HepG2 (cell line): ENCODE results near the gene XXYLT1. TPM values are rescaled to one million over a fixed set of nuclear protein-coding genes. Genes with fewer than 3 reads are reported as not detected.

Experiments used
- AGO1 ChIP-seq: fragments of 200-400 bp; formaldehyde crosslinking; IDR thresholded peaks from 2 replicates; pipeline ENCODE4 v1.6.1; 2017; ENCODE audit warnings: mild to moderate bottlenecking, low read depth, low read length, moderate library complexity; ENCODE audit not compliant: poor library complexity, severe bottlenecking
- DPF2 ChIP-seq: sonication (generic); formaldehyde crosslinking; IDR thresholded peaks from 2 replicates; pipeline ENCODE4 v1.4.0; 2020; ENCODE audit warnings: mild to moderate bottlenecking, low read depth, missing genetic modification reagents, borderline replicate concordance
- EZH2 ChIP-seq: conservative IDR thresholded peaks from 2 replicates; pipeline ENCODE4 v1.6.1; 2012; ENCODE audit warnings: mild to moderate bottlenecking, low read depth, low read length, moderate library complexity
- FOXA1 ChIP-seq, 2 experiments: fragments of 450-650 bp in 1 of 2; sonication (generic) in 1 of 2; formaldehyde crosslinking in 1 of 2; IDR thresholded peaks; 2 replicates each; pipeline versions ENCODE4 v1.4.0 to v1.6.1; 2016 to 2020; ENCODE audit warnings: missing genetic modification reagents in 1 of 2
- HDAC2 ChIP-seq: sonication (generic); formaldehyde crosslinking; IDR thresholded peaks from 2 replicates; pipeline ENCODE4 v1.4.0; 2020; ENCODE audit warnings: missing genetic modification reagents
- LCORL ChIP-seq, 2 experiments: fragments of 450-650 bp in 1 of 2; sonication (generic) in 1 of 2; formaldehyde crosslinking in 1 of 2; IDR thresholded peaks; 2 replicates each; pipeline versions ENCODE4 v1.5.0 to v1.6.1; 2017 to 2020; ENCODE audit warnings: antibody characterized with exemption in 1 of 2, missing genetic modification reagents in 1 of 2
- MYC ChIP-seq: sonication (generic); formaldehyde crosslinking; IDR thresholded peaks from 2 replicates; pipeline ENCODE4 v1.9.0; 2021; ENCODE audit warnings: missing genetic modification reagents, borderline replicate concordance
- PITX1 ChIP-seq: sonication (generic); formaldehyde crosslinking; IDR thresholded peaks from 2 replicates; pipeline ENCODE4 v1.5.1; 2020; ENCODE audit warnings: mild to moderate bottlenecking, missing genetic modification reagents
- SAP130 ChIP-seq: IDR thresholded peaks from 2 replicates; pipeline ENCODE4 v1.6.1; 2016; ENCODE audit warnings: low read depth
- SPEN ChIP-seq: sonication (generic); formaldehyde crosslinking; IDR thresholded peaks from 2 replicates; pipeline ENCODE4 v1.5.1; 2020; ENCODE audit warnings: low read depth, mild to moderate bottlenecking, missing genetic modification reagents
- ZC3H13 ChIP-seq: sonication (generic); formaldehyde crosslinking; IDR thresholded peaks from 2 replicates; pipeline ENCODE4 v1.8.1; 2023; ENCODE audit warnings: mild to moderate bottlenecking, missing genetic modification reagents, moderate library complexity
- ZNF605 ChIP-seq: sonication (generic); formaldehyde crosslinking; IDR thresholded peaks from 2 replicates; pipeline ENCODE4 v1.8.0; 2022; ENCODE audit warnings: mild to moderate bottlenecking, missing genetic modification reagents
- polyA plus RNA-seq, 8 experiments: library from polyadenylated mRNA; depleted of rRNA in 3 of 8; stranded (reverse) in 7 of 8; unstranded in 1 of 8; fragments of >200 nt; fragmentation: Illumina TruSeq in 4 of 8; extraction: Trizol in 4 of 8; gene quantifications; 2 replicates each; pipeline versions ENCODE4 v1.2.1 to v1.2.3, GENCODE V29; 2011 to 2016; ENCODE audit warnings: low read depth in 4 of 8, missing spikeins in 1 of 8, mixed read lengths in 1 of 8; ENCODE audit not compliant: insufficient read depth in 1 of 8
- total RNA-seq, 5 experiments: library from RNA; depleted of rRNA; stranded (reverse); fragments of >200 nt; fragmentation: Illumina TruSeq; extraction: Trizol; gene quantifications; 2 replicates each; pipeline ENCODE4 v1.2.3, GENCODE V29; 2016; ENCODE audit warnings: low read depth in 1 of 5
- TF ChIP-seq, protein P1 (sequence below): sonication (generic); formaldehyde crosslinking; IDR thresholded peaks from 2 replicates; pipeline ENCODE4 v1.5.1; 2020; ENCODE audit warnings: mild to moderate bottlenecking, missing genetic modification reagents, moderate library complexity
- TF ChIP-seq, protein P2 (sequence below): sonication (generic); formaldehyde crosslinking; IDR thresholded peaks from 2 replicates; pipeline ENCODE4 v1.5.0; 2020; ENCODE audit warnings: mild to moderate bottlenecking, missing genetic modification reagents, moderate library complexity
- TF ChIP-seq, protein P3 (sequence below): fragments of 450-650 bp; IDR thresholded peaks from 2 replicates; pipeline ENCODE4 v1.6.1; 2016
- TF ChIP-seq, protein P4 (sequence below): sonication (generic); formaldehyde crosslinking; IDR thresholded peaks from 2 replicates; pipeline ENCODE4 v1.4.0; 2020; ENCODE audit warnings: mild to moderate bottlenecking, missing genetic modification reagents, borderline replicate concordance
- TF ChIP-seq, protein P5 (sequence below): sonication (generic); formaldehyde crosslinking; IDR thresholded peaks from 2 replicates; pipeline ENCODE4 v1.9.0; 2022; ENCODE audit warnings: missing genetic modification reagents, mild to moderate bottlenecking, borderline replicate concordance

XXYLT1 gene
- total and polyA plus RNA-seq, 2 of the 13 experiments (the other 11 are each of a cell fraction or from before 2014, with no cell fraction given) = 17.7 to 19.0 TPM

DNA sequence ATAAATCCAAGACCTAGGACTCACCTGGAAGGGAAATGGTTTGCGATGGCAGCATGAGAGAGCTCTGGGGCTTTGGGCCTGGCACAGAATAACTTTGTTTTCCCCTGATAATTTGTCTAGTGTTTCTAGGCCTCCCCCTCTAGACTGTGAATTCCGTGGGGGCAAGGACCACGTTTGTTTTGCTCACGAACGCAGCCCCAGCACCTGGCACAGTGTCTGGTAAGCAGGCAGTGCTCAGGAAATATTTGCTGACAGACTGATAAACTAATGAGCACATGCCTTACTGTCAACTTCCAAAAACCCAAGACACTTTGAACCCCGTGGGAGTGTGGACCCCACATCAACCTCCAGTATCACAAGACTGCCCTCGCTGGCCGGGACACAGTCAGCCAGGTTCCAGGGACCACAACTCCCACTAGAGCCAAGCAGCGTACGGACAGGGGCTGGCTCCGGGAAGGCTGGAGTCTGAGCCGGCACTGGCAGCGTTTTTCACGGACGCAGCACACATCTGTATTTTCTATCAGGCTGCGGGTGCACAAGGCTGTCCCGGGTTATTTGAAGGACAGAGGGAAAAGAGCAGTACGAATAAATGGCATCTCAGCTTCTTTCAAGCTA lies 146.5 kb downstream of the XXYLT1 start (continued):
- TF ChIP-seq, protein P1, sequence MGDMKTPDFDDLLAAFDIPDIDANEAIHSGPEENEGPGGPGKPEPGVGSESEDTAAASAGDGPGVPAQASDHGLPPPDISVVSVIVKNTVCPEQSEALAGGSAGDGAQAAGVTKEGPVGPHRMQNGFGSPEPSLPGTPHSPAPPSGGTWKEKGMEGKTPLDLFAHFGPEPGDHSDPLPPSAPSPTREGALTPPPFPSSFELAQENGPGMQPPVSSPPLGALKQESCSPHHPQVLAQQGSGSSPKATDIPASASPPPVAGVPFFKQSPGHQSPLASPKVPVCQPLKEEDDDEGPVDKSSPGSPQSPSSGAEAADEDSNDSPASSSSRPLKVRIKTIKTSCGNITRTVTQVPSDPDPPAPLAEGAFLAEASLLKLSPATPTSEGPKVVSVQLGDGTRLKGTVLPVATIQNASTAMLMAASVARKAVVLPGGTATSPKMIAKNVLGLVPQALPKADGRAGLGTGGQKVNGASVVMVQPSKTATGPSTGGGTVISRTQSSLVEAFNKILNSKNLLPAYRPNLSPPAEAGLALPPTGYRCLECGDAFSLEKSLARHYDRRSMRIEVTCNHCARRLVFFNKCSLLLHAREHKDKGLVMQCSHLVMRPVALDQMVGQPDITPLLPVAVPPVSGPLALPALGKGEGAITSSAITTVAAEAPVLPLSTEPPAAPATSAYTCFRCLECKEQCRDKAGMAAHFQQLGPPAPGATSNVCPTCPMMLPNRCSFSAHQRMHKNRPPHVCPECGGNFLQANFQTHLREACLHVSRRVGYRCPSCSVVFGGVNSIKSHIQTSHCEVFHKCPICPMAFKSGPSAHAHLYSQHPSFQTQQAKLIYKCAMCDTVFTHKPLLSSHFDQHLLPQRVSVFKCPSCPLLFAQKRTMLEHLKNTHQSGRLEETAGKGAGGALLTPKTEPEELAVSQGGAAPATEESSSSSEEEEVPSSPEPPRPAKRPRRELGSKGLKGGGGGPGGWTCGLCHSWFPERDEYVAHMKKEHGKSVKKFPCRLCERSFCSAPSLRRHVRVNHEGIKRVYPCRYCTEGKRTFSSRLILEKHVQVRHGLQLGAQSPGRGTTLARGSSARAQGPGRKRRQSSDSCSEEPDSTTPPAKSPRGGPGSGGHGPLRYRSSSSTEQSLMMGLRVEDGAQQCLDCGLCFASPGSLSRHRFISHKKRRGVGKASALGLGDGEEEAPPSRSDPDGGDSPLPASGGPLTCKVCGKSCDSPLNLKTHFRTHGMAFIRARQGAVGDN = peak; percentile 80
- TF ChIP-seq, protein P2, sequence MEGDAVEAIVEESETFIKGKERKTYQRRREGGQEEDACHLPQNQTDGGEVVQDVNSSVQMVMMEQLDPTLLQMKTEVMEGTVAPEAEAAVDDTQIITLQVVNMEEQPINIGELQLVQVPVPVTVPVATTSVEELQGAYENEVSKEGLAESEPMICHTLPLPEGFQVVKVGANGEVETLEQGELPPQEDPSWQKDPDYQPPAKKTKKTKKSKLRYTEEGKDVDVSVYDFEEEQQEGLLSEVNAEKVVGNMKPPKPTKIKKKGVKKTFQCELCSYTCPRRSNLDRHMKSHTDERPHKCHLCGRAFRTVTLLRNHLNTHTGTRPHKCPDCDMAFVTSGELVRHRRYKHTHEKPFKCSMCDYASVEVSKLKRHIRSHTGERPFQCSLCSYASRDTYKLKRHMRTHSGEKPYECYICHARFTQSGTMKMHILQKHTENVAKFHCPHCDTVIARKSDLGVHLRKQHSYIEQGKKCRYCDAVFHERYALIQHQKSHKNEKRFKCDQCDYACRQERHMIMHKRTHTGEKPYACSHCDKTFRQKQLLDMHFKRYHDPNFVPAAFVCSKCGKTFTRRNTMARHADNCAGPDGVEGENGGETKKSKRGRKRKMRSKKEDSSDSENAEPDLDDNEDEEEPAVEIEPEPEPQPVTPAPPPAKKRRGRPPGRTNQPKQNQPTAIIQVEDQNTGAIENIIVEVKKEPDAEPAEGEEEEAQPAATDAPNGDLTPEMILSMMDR (CRISPR knock-in tag) = 0 out of 2 replicates have a peak, but pooled peaks have one; percentile 8
- TF ChIP-seq PITX1 (CRISPR knock-in tag) (0 out of 2 replicates have a peak, but pooled peaks have one; percentile 31), EZH2 (no peak), LCORL (IDR thresholded peaks at IDR 0.05) (no peak), LCORL (CRISPR knock-in tag; IDR thresholded peaks at IDR 0.05) (peak; percentile 32; the same call in 1 of the 2 replicates), FOXA1 (IDR thresholded peaks at IDR 0.05) (no peak), FOXA1 (CRISPR knock-in tag; IDR thresholded peaks at IDR 0.05) (0 out of 2 replicates have a peak, but pooled peaks have one; percentile 4), SAP130 (CRISPR knock-in tag) (peak; percentile 26; the same call in 1 of the 2 replicates), AGO1 (no peak), ZC3H13 (CRISPR knock-in tag) (no peak), SPEN (CRISPR knock-in tag) (peak; percentile 31; the same call in 1 of the 2 replicates), ZNF605 (CRISPR knock-in tag) (no peak), DPF2 (no peak), MYC (CRISPR knock-in tag) (no peak), HDAC2 (CRISPR knock-in tag) (peak; percentile 22; the same call in 1 of the 2 replicates)
- TF ChIP-seq, protein P3, sequence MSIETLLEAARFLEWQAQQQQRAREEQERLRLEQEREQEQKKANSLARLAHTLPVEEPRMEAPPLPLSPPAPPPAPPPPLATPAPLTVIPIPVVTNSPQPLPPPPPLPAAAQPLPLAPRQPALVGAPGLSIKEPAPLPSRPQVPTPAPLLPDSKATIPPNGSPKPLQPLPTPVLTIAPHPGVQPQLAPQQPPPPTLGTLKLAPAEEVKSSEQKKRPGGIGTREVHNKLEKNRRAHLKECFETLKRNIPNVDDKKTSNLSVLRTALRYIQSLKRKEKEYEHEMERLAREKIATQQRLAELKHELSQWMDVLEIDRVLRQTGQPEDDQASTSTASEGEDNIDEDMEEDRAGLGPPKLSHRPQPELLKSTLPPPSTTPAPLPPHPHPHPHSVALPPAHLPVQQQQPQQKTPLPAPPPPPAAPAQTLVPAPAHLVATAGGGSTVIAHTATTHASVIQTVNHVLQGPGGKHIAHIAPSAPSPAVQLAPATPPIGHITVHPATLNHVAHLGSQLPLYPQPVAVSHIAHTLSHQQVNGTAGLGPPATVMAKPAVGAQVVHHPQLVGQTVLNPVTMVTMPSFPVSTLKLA = no peak
- TF ChIP-seq, protein P4, sequence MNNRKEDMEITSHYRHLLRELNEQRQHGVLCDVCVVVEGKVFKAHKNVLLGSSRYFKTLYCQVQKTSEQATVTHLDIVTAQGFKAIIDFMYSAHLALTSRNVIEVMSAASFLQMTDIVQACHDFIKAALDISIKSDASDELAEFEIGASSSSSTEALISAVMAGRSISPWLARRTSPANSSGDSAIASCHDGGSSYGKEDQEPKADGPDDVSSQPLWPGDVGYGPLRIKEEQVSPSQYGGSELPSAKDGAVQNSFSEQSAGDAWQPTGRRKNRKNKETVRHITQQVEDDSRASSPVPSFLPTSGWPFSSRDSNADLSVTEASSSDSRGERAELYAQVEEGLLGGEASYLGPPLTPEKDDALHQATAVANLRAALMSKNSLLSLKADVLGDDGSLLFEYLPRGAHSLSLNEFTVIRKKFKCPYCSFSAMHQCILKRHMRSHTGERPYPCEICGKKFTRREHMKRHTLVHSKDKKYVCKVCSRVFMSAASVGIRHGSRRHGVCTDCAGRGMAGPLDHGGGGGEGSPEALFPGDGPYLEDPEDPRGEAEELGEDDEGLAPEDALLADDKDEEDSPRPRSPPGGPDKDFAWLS (CRISPR knock-in tag) = no peak
- TF ChIP-seq, protein P5, sequence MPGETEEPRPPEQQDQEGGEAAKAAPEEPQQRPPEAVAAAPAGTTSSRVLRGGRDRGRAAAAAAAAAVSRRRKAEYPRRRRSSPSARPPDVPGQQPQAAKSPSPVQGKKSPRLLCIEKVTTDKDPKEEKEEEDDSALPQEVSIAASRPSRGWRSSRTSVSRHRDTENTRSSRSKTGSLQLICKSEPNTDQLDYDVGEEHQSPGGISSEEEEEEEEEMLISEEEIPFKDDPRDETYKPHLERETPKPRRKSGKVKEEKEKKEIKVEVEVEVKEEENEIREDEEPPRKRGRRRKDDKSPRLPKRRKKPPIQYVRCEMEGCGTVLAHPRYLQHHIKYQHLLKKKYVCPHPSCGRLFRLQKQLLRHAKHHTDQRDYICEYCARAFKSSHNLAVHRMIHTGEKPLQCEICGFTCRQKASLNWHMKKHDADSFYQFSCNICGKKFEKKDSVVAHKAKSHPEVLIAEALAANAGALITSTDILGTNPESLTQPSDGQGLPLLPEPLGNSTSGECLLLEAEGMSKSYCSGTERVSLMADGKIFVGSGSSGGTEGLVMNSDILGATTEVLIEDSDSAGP = 0 out of 2 replicates have a peak, but pooled peaks have one; percentile 50
